Measurements from ENCODE around the gene ABI3.

DNA sequence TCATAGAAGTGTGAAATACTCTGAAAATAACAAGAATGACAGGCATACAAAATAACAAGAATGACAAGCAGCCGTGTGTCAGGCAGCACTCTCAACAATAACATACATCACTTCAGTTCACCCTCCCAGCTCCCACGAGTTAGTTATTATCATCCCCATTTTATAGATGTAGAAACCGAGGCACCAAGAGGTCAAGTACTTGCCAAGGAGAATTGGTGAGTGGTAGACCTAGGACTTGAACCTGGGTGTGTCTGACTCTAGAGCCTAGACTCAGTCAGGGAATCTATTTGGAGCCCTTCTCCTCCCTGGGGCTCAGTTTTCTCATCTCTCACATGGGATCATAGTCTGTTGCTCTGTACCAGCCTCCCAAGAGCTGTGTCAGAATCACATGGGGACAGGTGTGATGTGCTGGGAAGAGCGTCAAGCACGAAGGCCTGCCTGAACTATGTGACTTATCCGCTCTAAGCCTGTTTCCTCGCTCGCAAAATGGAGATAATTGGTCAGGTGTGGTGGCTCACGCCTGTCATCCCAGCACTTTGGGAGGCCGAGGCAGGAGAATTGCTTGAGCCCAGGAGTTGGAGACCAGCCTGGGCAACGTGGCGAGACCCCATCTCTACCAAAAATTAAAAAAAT is 39.5 kb downstream of the ABI3 start:
- no peak for TF ChIP-seq POLR2AphosphoS5 (IDR thresholded peaks at IDR 0.05; ENCODE audit: low read depth, low read length)
- TF ChIP-seq, protein P1, sequence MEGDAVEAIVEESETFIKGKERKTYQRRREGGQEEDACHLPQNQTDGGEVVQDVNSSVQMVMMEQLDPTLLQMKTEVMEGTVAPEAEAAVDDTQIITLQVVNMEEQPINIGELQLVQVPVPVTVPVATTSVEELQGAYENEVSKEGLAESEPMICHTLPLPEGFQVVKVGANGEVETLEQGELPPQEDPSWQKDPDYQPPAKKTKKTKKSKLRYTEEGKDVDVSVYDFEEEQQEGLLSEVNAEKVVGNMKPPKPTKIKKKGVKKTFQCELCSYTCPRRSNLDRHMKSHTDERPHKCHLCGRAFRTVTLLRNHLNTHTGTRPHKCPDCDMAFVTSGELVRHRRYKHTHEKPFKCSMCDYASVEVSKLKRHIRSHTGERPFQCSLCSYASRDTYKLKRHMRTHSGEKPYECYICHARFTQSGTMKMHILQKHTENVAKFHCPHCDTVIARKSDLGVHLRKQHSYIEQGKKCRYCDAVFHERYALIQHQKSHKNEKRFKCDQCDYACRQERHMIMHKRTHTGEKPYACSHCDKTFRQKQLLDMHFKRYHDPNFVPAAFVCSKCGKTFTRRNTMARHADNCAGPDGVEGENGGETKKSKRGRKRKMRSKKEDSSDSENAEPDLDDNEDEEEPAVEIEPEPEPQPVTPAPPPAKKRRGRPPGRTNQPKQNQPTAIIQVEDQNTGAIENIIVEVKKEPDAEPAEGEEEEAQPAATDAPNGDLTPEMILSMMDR (IDR thresholded peaks at IDR 0.05): no peak

All from Panc1 (cell line).